HepG2 (cell line): Measurements from ENCODE around the gene NPHP4. TPM values are rescaled to one million over a fixed set of nuclear protein-coding genes. Genes with fewer than 3 reads are reported as not detected.

Source experiments
- BCL3 ChIP-seq: sonication (generic); formaldehyde crosslinking; IDR thresholded peaks from 2 replicates; pipeline ENCODE4 v1.5.1; 2020; ENCODE audit warnings: mild to moderate bottlenecking, missing genetic modification reagents, moderate library complexity
- ELF3 ChIP-seq: IDR thresholded peaks from 2 replicates; pipeline ENCODE4 v1.6.1; 2016; ENCODE audit warnings: missing genetic modification reagents, missing compliant biosample characterization
- GATAD1 ChIP-seq: IDR thresholded peaks from 2 replicates; pipeline ENCODE4 v1.6.1; 2016; ENCODE audit warnings: missing genetic modification reagents, missing compliant biosample characterization
- HNRNPUL1 ChIP-seq: fragments of 200-400 bp; formaldehyde crosslinking; IDR thresholded peaks from 2 replicates; pipeline ENCODE4 v1.6.1; 2017; ENCODE audit warnings: low read depth, mild to moderate bottlenecking, low read length, moderate library complexity
- JUNB ChIP-seq: sonication (generic); formaldehyde crosslinking; IDR thresholded peaks from 2 replicates; pipeline ENCODE4 v1.8.0; 2022; ENCODE audit warnings: missing genetic modification reagents, mild to moderate bottlenecking, borderline replicate concordance
- KDM2A ChIP-seq: sonication (generic); formaldehyde crosslinking; IDR thresholded peaks from 2 replicates; pipeline ENCODE4 v1.4.0; 2020; ENCODE audit warnings: low read depth, missing genetic modification reagents, borderline replicate concordance
- KLF11 ChIP-seq: IDR thresholded peaks from 2 replicates; pipeline ENCODE4 v1.6.1; 2016; ENCODE audit warnings: missing compliant biosample characterization
- MXD1 ChIP-seq: sonication (generic); formaldehyde crosslinking; IDR thresholded peaks from 2 replicates; pipeline ENCODE4 v1.4.0; 2020; ENCODE audit warnings: mild to moderate bottlenecking, missing genetic modification reagents
- NFKB2 ChIP-seq: sonication (generic); formaldehyde crosslinking; IDR thresholded peaks from 2 replicates; pipeline ENCODE4 v1.4.0; 2020; ENCODE audit warnings: missing genetic modification reagents, borderline replicate concordance
- ONECUT2 ChIP-seq: sonication (generic); formaldehyde crosslinking; IDR thresholded peaks from 2 replicates; pipeline ENCODE4 v1.4.0; 2020; ENCODE audit warnings: missing genetic modification reagents
- SALL1 ChIP-seq: sonication (generic); formaldehyde crosslinking; IDR thresholded peaks from 2 replicates; pipeline ENCODE4 v1.8.0; 2022; ENCODE audit warnings: mild to moderate bottlenecking, missing genetic modification reagents
- TSC22D2 ChIP-seq: sonication (generic); formaldehyde crosslinking; IDR thresholded peaks from 2 replicates; pipeline ENCODE4 v1.5.1; 2020; ENCODE audit warnings: missing genetic modification reagents, mild to moderate bottlenecking, borderline replicate concordance
- ZBTB25 ChIP-seq: IDR thresholded peaks from 2 replicates; pipeline ENCODE4 v1.6.1; 2018; ENCODE audit warnings: missing genetic modification reagents
- ZBTB43 ChIP-seq: sonication (generic); formaldehyde crosslinking; conservative IDR thresholded peaks from 2 replicates; pipeline ENCODE4 v1.4.0; 2020; ENCODE audit warnings: missing genetic modification reagents
- ZHX2 ChIP-seq, 2 experiments: sonication (generic) in 1 of 2; formaldehyde crosslinking in 1 of 2; IDR thresholded peaks; 2 replicates each; pipeline versions ENCODE4 v1.6.1 to v1.9.0; 2014 to 2022; ENCODE audit warnings: antibody characterized with exemption in 1 of 2, borderline replicate concordance in 1 of 2, inconsistent platforms in 1 of 2, low read depth in 1 of 2, missing genetic modification reagents in 1 of 2
- ZNF446 ChIP-seq: sonication (generic); formaldehyde crosslinking; IDR thresholded peaks from 2 replicates; pipeline ENCODE4 v1.5.0; 2020; ENCODE audit warnings: mild to moderate bottlenecking, missing genetic modification reagents
- ZSCAN21 ChIP-seq: sonication (generic); formaldehyde crosslinking; IDR thresholded peaks from 2 replicates; pipeline ENCODE4 v1.8.0; 2022; ENCODE audit warnings: mild to moderate bottlenecking, missing genetic modification reagents, moderate library complexity, borderline replicate concordance
- ZSCAN30 ChIP-seq: sonication (generic); formaldehyde crosslinking; IDR thresholded peaks from 2 replicates; pipeline ENCODE4 v1.5.0; 2020; ENCODE audit warnings: mild to moderate bottlenecking, missing genetic modification reagents
- polyA plus RNA-seq, 8 experiments: library from polyadenylated mRNA; depleted of rRNA in 3 of 8; stranded (reverse) in 7 of 8; unstranded in 1 of 8; fragments of >200 nt; fragmentation: Illumina TruSeq in 4 of 8; extraction: Trizol in 4 of 8; gene quantifications; 2 replicates each; pipeline versions ENCODE4 v1.2.1 to v1.2.3, GENCODE V29; 2011 to 2016; ENCODE audit warnings: low read depth in 4 of 8, missing spikeins in 1 of 8, mixed read lengths in 1 of 8; ENCODE audit not compliant: insufficient read depth in 1 of 8
- total RNA-seq, 5 experiments: library from RNA; depleted of rRNA; stranded (reverse); fragments of >200 nt; fragmentation: Illumina TruSeq; extraction: Trizol; gene quantifications; 2 replicates each; pipeline ENCODE4 v1.2.3, GENCODE V29; 2016; ENCODE audit warnings: low read depth in 1 of 5

NPHP4 gene
- total and polyA plus RNA-seq, 2 of the 13 experiments (the other 11 are each of a cell fraction or from before 2014, with no cell fraction given): 4.4 to 6.8 TPM

- TF ChIP-seq ZBTB43: 0 out of 2 replicates have a peak, but pooled peaks have one; percentile 36
- peak; percentile 86; the same call in 1 of the 2 replicates for TF ChIP-seq NFKB2 (CRISPR knock-in tag)
- peak; percentile 32; the same call in 1 of the 2 replicates for TF ChIP-seq KDM2A (CRISPR knock-in tag)
- 0 out of 2 replicates have a peak, but pooled peaks have one; percentile 16 for TF ChIP-seq GATAD1
- TF ChIP-seq TSC22D2 (CRISPR knock-in tag): peak; percentile 80; the same call in 1 of the 2 replicates
- TF ChIP-seq KLF11: 0 out of 2 replicates have a peak, but pooled peaks have one; percentile 57
- TF ChIP-seq ZBTB25: 0 out of 2 replicates have a peak, but pooled peaks have one; percentile 48
- TF ChIP-seq ELF3: 0 out of 2 replicates have a peak, but pooled peaks have one; percentile 18
- TF ChIP-seq ZSCAN21: peak; percentile 62; the same call in 1 of the 2 replicates
- 0 out of 2 replicates have a peak, but pooled peaks have one; percentile 26 for TF ChIP-seq ONECUT2
- peak; percentile 28; the same call in 1 of the 2 replicates for TF ChIP-seq MXD1 (CRISPR knock-in tag)
- TF ChIP-seq SALL1 (CRISPR knock-in tag): peak; percentile 79
- no peak for TF ChIP-seq BCL3
- no peak for TF ChIP-seq ZHX2 (IDR thresholded peaks at IDR 0.05; ENCODE audit: low read depth)
- TF ChIP-seq ZHX2 (CRISPR knock-in tag; IDR thresholded peaks at IDR 0.05; ENCODE audit: borderline replicate concordance): 0 out of 2 replicates have a peak, but pooled peaks have one; percentile 41
- TF ChIP-seq ZSCAN30 (CRISPR knock-in tag): no peak
- peak; percentile 69; the same call in 1 of the 2 replicates for TF ChIP-seq ZNF446 (CRISPR knock-in tag)
- TF ChIP-seq JUNB (CRISPR knock-in tag): peak; percentile 44; the same call in 1 of the 2 replicates
- TF ChIP-seq HNRNPUL1: no peak
These were observed 145.1 kb downstream of the NPHP4 start (continued) for GRCh38 chr1:5847013-5847659.
